Breast epithelium (tissue), 3 donors: ENCODE data around the gene SPARCL1.

Experiments
- POLR2A ChIP-seq: fragments of 450-650 bp; IDR thresholded peaks from one replicate; pipeline ENCODE4 v1.6.1; 2016; ENCODE audit warnings: antibody characterized with exemption, mild to moderate bottlenecking, moderate library complexity
- POLR2AphosphoS5 ChIP-seq, 3 donors: sonication (generic); formaldehyde crosslinking; IDR thresholded peaks; one replicate each; pipeline ENCODE4 v1.6.1; 2017; ENCODE audit warnings: antibody characterized with exemption in 3 of 3

- TF ChIP-seq POLR2AphosphoS5 (IDR thresholded peaks at IDR 0.05), result no peak
- TF ChIP-seq POLR2A, result no peak
Measured at GRCh38 chr4:87505862-87506261, 23.3 kb downstream of the SPARCL1 start.
